IPS DF 19.7 (cell line): Measurements from ENCODE around the gene SLC4A7.

Experiments used
- DNase-seq: peaks from one replicate; pipeline ENCODE4 v3.0.0-alpha.2; 2013; ENCODE audit warnings: low read depth, low spot score

The SLC4A7 gene

GRCh38 chr3:27325419-27325818 lies 158.8 kb downstream of the SLC4A7 start:
- no peak for DNase-seq

GRCh38 chr3:27324686-27325085 lies 159.5 kb downstream of the SLC4A7 start:
- no peak for DNase-seq

DNA sequence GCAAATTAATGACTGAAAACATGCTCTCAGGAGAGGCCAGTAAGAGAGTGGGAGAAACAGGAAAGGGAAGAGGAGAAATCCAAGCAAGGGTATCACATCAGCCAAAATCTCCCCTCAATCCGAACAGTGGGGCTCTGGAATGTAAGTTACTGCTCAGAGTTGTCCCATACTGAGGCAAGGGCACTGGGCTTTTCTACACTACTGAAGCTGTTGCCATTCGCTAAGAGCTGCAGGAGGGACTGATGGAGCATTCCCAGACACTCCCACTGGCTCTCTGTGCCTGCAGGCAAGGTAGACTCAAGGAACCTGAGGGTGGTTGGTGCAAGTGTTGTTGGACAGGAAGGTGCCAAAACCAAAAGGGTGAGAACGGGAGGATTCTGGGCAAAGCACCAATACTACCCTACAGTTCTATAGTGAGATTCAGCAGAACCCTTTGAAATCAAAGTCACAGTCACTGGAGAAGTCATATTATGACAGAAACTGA lies 161.1 kb downstream of the SLC4A7 start:
- no peak for DNase-seq
